H9 (cell line): ENCODE data around the gene AATK. TPM values are rescaled to one million over a fixed set of nuclear protein-coding genes. Genes with fewer than 3 reads are reported as not detected.

Experiments
- DNase-seq: peaks from one replicate; pipeline ENCODE4 v3.0.0-alpha.2; 2017
- H2AFZ ChIP-seq: one replicate; pipeline ENCODE4 v1.6.1; 2013; ENCODE audit warnings: mild to moderate bottlenecking, low read length, control low read depth, moderate library complexity
- H2AK5ac ChIP-seq: 2 replicates; pipeline ENCODE4 v1.6.1; 2013; ENCODE audit warnings: low read length, control low read depth, mixed read lengths; ENCODE audit not compliant: insufficient read length
- H2BK120ac ChIP-seq: one replicate; pipeline ENCODE4 v1.6.1; 2013; ENCODE audit warnings: low read depth, mild to moderate bottlenecking, low read length, control low read depth, inconsistent platforms; ENCODE audit not compliant: poor library complexity, severe bottlenecking
- H2BK12ac ChIP-seq: 2 replicates; pipeline ENCODE4 v1.6.1; 2013; ENCODE audit warnings: low read length, control low read depth, mixed read lengths, low read depth; ENCODE audit not compliant: insufficient read length
- H2BK15ac ChIP-seq: 2 replicates; pipeline ENCODE4 v1.6.1; 2013; ENCODE audit warnings: low read depth, low read length, control low read depth
- H2BK20ac ChIP-seq: one replicate; pipeline ENCODE4 v1.6.1; 2013; ENCODE audit warnings: low read depth, mild to moderate bottlenecking, low read length, control low read depth, inconsistent platforms; ENCODE audit not compliant: poor library complexity, severe bottlenecking
- H2BK5ac ChIP-seq: 2 replicates; pipeline ENCODE4 v1.6.1; 2013; ENCODE audit warnings: low read length, control low read depth, mixed read lengths; ENCODE audit not compliant: insufficient read length
- H3K14ac ChIP-seq: 2 replicates; pipeline ENCODE4 v1.6.1; 2013; ENCODE audit warnings: low read length, control low read depth; ENCODE audit not compliant: insufficient read depth
- H3K18ac ChIP-seq: 2 replicates; pipeline ENCODE4 v1.6.1; 2013; ENCODE audit warnings: low read depth, mild to moderate bottlenecking, mixed read lengths, low read length, control low read depth; ENCODE audit not compliant: insufficient read length
- H3K23ac ChIP-seq: 2 replicates; pipeline ENCODE4 v1.6.1; 2013; ENCODE audit warnings: low read length, control low read depth, mixed read lengths, low read depth; ENCODE audit not compliant: insufficient read length
- H3K23me2 ChIP-seq: 2 replicates; pipeline ENCODE4 v1.6.1; 2013; ENCODE audit warnings: low read depth, mild to moderate bottlenecking, mixed read lengths, low read length, control low read depth; ENCODE audit not compliant: insufficient read length, poor library complexity, severe bottlenecking
- H3K27ac ChIP-seq: 2 replicates; pipeline ENCODE4 v1.5.1; 2013; ENCODE audit warnings: low read length, control low read depth, mixed read lengths, low read depth; ENCODE audit not compliant: insufficient read length
- H3K27me3 ChIP-seq: 2 replicates; pipeline ENCODE4 v1.6.1; 2013; ENCODE audit warnings: low read length, control low read depth, inconsistent platforms; ENCODE audit not compliant: insufficient read depth
- H3K4ac ChIP-seq: 2 replicates; pipeline ENCODE4 v1.6.1; 2013; ENCODE audit warnings: low read depth, mild to moderate bottlenecking, control low read depth, inconsistent platforms, low read length, moderate library complexity
- H3K4me1 ChIP-seq: 2 replicates; pipeline ENCODE4 v1.6.1; 2013; ENCODE audit warnings: low read length, control low read depth, inconsistent platforms; ENCODE audit not compliant: insufficient read depth
- H3K4me2 ChIP-seq: 2 replicates; pipeline ENCODE4 v1.6.1; 2013; ENCODE audit warnings: low read length, control low read depth, mixed read lengths; ENCODE audit not compliant: insufficient read length, insufficient read depth
- H3K56ac ChIP-seq: 2 replicates; pipeline ENCODE4 v1.6.1; 2013; ENCODE audit warnings: low read depth, mild to moderate bottlenecking, mixed read lengths, low read length, control low read depth; ENCODE audit not compliant: insufficient read length
- H3K79me1 ChIP-seq: 2 replicates; pipeline ENCODE4 v1.6.1; 2013; ENCODE audit warnings: low read depth, mild to moderate bottlenecking, moderate library complexity, low read length, control low read depth, inconsistent platforms; ENCODE audit not compliant: insufficient read depth, poor library complexity, severe bottlenecking
- H3K79me2 ChIP-seq: 2 replicates; pipeline ENCODE4 v1.6.1; 2013; ENCODE audit warnings: low read length, control low read depth, inconsistent platforms; ENCODE audit not compliant: insufficient read depth
- H3K9ac ChIP-seq: 2 replicates; pipeline ENCODE4 v1.6.1; 2013; ENCODE audit warnings: low read length, control low read depth, mixed read lengths; ENCODE audit not compliant: insufficient read length; ENCODE audit errors: extremely low read depth
- H3K9me3 ChIP-seq: one replicate; pipeline ENCODE4 v1.6.1; 2013; ENCODE audit warnings: low read depth, low read length, inconsistent platforms; ENCODE audit not compliant: control insufficient read depth
- H3T11ph ChIP-seq: one replicate; pipeline ENCODE4 v1.6.1; 2013; ENCODE audit warnings: mild to moderate bottlenecking, low read length, control low read depth, inconsistent platforms
- H4K20me1 ChIP-seq: one replicate; pipeline ENCODE4 v1.6.1; 2013; ENCODE audit not compliant: control insufficient read depth, insufficient read length, insufficient read depth
- H4K5ac ChIP-seq: 2 replicates; pipeline ENCODE4 v1.6.1; 2013; ENCODE audit warnings: low read depth, mild to moderate bottlenecking, mixed read lengths, low read length, control low read depth; ENCODE audit not compliant: insufficient read length
- H4K8ac ChIP-seq: replicated peaks from 2 replicates; pipeline ENCODE4 v1.6.1; 2013; ENCODE audit warnings: low read length, control low read depth, mixed read lengths, low read depth; ENCODE audit not compliant: insufficient read length
- H4K91ac ChIP-seq: 2 replicates; pipeline ENCODE4 v1.6.1; 2013; ENCODE audit warnings: low read depth, mild to moderate bottlenecking, moderate library complexity, mixed read lengths, low read length, control low read depth; ENCODE audit not compliant: insufficient read length
- H3K27ac Mint-ChIP-seq, 3 experiments: 2 replicates in 2 of 3; 3 replicates in 1 of 3; pipeline ENCODE4 v1.8.0; 2020 to 2021; ENCODE audit warnings: mixed read lengths in 3 of 3, mild to moderate bottlenecking in 1 of 3, moderate library complexity in 1 of 3
- H3K27me3 Mint-ChIP-seq: 2 replicates; pipeline ENCODE4 v1.8.0; 2021; ENCODE audit warnings: low read depth, mild to moderate bottlenecking, moderate library complexity, mixed read lengths
- H3K36me3 Mint-ChIP-seq, 3 experiments: 2 replicates in 2 of 3; 3 replicates in 1 of 3; pipeline ENCODE4 v1.8.0; 2020 to 2021; ENCODE audit warnings: low read depth in 3 of 3, mixed read lengths in 3 of 3; ENCODE audit not compliant: insufficient read depth in 1 of 3
- H3K4me1 Mint-ChIP-seq, 2 experiments: 2 replicates each; pipeline ENCODE4 v1.8.0; 2020; ENCODE audit warnings: mixed read lengths in 2 of 2
- H3K4me3 Mint-ChIP-seq, 2 experiments: 2 replicates in 1 of 2; 3 replicates in 1 of 2; pipeline ENCODE4 v1.8.0; 2020 to 2021; ENCODE audit warnings: mild to moderate bottlenecking in 2 of 2, mixed read lengths in 2 of 2, moderate library complexity in 1 of 2
- H3K9me3 Mint-ChIP-seq, 2 experiments: 2 replicates in 1 of 2; 3 replicates in 1 of 2; pipeline ENCODE4 v1.8.0; 2020; ENCODE audit warnings: mild to moderate bottlenecking in 2 of 2, mixed read lengths in 2 of 2, moderate library complexity in 1 of 2
- CTCF ChIP-seq: fragments of 200-600 bp; sonication (generic); conservative IDR thresholded peaks from 3 replicates; pipeline ENCODE4 v1.8.0; 2021; ENCODE audit warnings: antibody characterized with exemption, mild to moderate bottlenecking
- WGBS: extraction: QIAGEN DNeasy Blood & Tissue Kit; methylation state at CpG from one replicate; pipeline ENCODE4 v1.1.7; 2013; ENCODE audit warnings: missing lambda C conversion rate, low lambda C conversion rate, mixed read lengths; ENCODE audit not compliant: insufficient read length; ENCODE audit errors: extremely low coverage; 5-methylcytosine and 5-hydroxymethylcytosine counted together
- total RNA-seq: library from RNA; stranded (reverse); gene quantifications from 2 replicates; pipeline ENCODE4 v1.2.1, GENCODE V29; 2021

Gene AATK
- total RNA-seq, 1 experiment from 2014 or later, result 2.4 TPM

- no peaks in the 10 kb centered on the region for H3K9me3 Mint-ChIP-seq
- peak; percentile 59 for TF ChIP-seq CTCF
- no peak overlapping the region for H3K23ac ChIP-seq
- H3K4me3 Mint-ChIP-seq, result no peak overlapping the region
- H3K4ac ChIP-seq, result no peak overlapping the region
- H2BK20ac ChIP-seq, result no peak overlapping the region
- peak overlapping the region in 1 of 3 experiments; percentile 81; a peak in 2 of 7 replicates for H3K27ac Mint-ChIP-seq
- no peak overlapping the region for H4K91ac ChIP-seq
- peaks cover 3% of the 10 kb centered on the region in 2 experiments; a peak in 2 of 4 replicates for H3K4me1 Mint-ChIP-seq
- no peak overlapping the region for H3T11ph ChIP-seq
- no peaks in the 10 kb centered on the region for H3K9me3 ChIP-seq
- peaks cover 0 to 27% (median 16%) of the 10 kb centered on the region in 3 experiments; a peak in 5 of 7 replicates for H3K36me3 Mint-ChIP-seq
- H2BK15ac ChIP-seq, result no peak overlapping the region
- H2BK12ac ChIP-seq, result no peak overlapping the region
- H3K56ac ChIP-seq, result no peak overlapping the region
- H2BK120ac ChIP-seq, result no peak overlapping the region
- no peak overlapping the region for H2AFZ ChIP-seq
- H4K8ac ChIP-seq, result no peak overlapping the region
- H3K27ac ChIP-seq, result no peak overlapping the region
- H3K14ac ChIP-seq, result no peak overlapping the region
- H4K5ac ChIP-seq, result no peak overlapping the region
- H3K4me2 ChIP-seq, result no peak overlapping the region
- no peak overlapping the region for H3K9ac ChIP-seq
- H3K79me1 ChIP-seq, result no peaks in the 10 kb centered on the region
- H3K4me1 ChIP-seq, result no peaks in the 10 kb centered on the region
- H3K27me3 Mint-ChIP-seq, result no peaks in the 10 kb centered on the region
- no peak overlapping the region for H2AK5ac ChIP-seq
- no peaks in the 10 kb centered on the region for H3K23me2 ChIP-seq
- H2BK5ac ChIP-seq, result no peak overlapping the region
- no peak for DNase-seq
- H4K20me1 ChIP-seq, result no peaks in the 10 kb centered on the region
- H3K79me2 ChIP-seq, result no peaks in the 10 kb centered on the region
- no peak overlapping the region for H3K18ac ChIP-seq
- WGBS, result no CpG with 5 or more reads among the region's 27 CpGs
- no peaks in the 10 kb centered on the region for H3K27me3 ChIP-seq
These were observed 34.9 kb upstream of the AATK start for GRCh38 chr17:81200695-81201580.
